ENCODE results near the gene WDR47. TPM values are rescaled to one million over a fixed set of nuclear protein-coding genes. Genes with fewer than 3 reads are reported as not detected.

Gene WDR47
- 10 to 100 TPM; 10.3 to 65.3 (median 48.6) TPM for total RNA-seq

GRCh38 chr1:109041621-109042468, at the start of gene WDR47:
Gene WDR47, minus strand, starts transcription at chr1:109042102. Its CDS starts 18,590 bp downstream, at chr1:109023512.
- in situ Hi-C loops (cut with MboI; ENCODE audit: low pct_unique_long_range_greater_than_20kb in 2 of 9, low sequenced_read_pairs in 9 of 9, unreplicated experiment in 9 of 9), result no loop called here
- peak; percentile 94 to 96 (median 96) for ATAC-seq (replicated peaks in 6 of 8)
- peak within 1 kb of the TSS; percentile 56 to 98 (median 90) for H3K4me3 ChIP-seq
- H3K27ac ChIP-seq, result peak within 1 kb of the TSS; percentile 65 to 70
- H3K4me1 ChIP-seq (replicated peaks in 1 of 2), result peaks cover 8 to 17% of the 10 kb centered on the region in 2 donors
- WGBS, 10 experiments, result 0 to 1% (median 0%) methylated on average over 1 to 30 of the region's 90 CpGs; no CpG with 5 or more reads in 4 of the 10 experiments

GRCh38 chr1:109091078-109091838, 49.4 kb upstream of the WDR47 start:
- Histone ChIP-seq H3K27ac (peak overlapping the region; percentile 93 to 96), H3K4me3 (peak overlapping the region; percentile 78 to 98 (median 89)), H3K4me1 (replicated peaks in 1 of 2) (peaks cover 19 to 20% of the 10 kb centered on the region in 2 donors)
- ATAC-seq (replicated peaks in 6 of 8), result peak; percentile 64 to 79 (median 70)
- 0 to 17% (median 6%) methylated on average over 1 to 13 of the region's 13 CpGs for WGBS, 10 experiments
- in situ Hi-C loops (cut with MboI; ENCODE audit: low pct_unique_long_range_greater_than_20kb in 2 of 9, low sequenced_read_pairs in 9 of 9, unreplicated experiment in 9 of 9), result no loop called here

- 0 to 73% (median 21%) methylated on average over 3 to 49 of the region's 67 CpGs; no CpG with 5 or more reads in 3 of the 10 experiments for WGBS, 10 experiments
- in situ Hi-C loops (cut with MboI; ENCODE audit: low pct_unique_long_range_greater_than_20kb in 2 of 9, low sequenced_read_pairs in 9 of 9, unreplicated experiment in 9 of 9), result no loop called here
- peak; percentile 84 to 94 (median 90) for ATAC-seq (replicated peaks in 6 of 8)
- H3K4me1 ChIP-seq (replicated peaks in 1 of 2), result peaks cover 19 to 20% of the 10 kb centered on the region in 2 donors
- H3K27ac ChIP-seq, result peak within 1 kb of the TSS; percentile 93 to 96
- peak within 1 kb of the TSS; percentile 78 to 98 (median 89) for H3K4me3 ChIP-seq
Measured at GRCh38 chr1:109090196-109091077, 48.5 kb upstream of the WDR47 start, which contains the start of gene TMEM167B. Gene TMEM167B, plus strand, starts transcription at chr1:109090764. Its CDS starts 109 bp downstream, at chr1:109090873.

- in situ Hi-C loops (cut with MboI; ENCODE audit: low pct_unique_long_range_greater_than_20kb in 2 of 9, low sequenced_read_pairs in 9 of 9, unreplicated experiment in 9 of 9), result no loop called here
- Histone ChIP-seq H3K27ac (peak overlapping the region; percentile 34 to 69), H3K4me3 (peak overlapping the region in 1 of 5 donors; percentile 82), H3K4me1 (replicated peaks in 1 of 2) (peaks cover 24 to 26% of the 10 kb centered on the region in 2 donors)
- ATAC-seq (replicated peaks in 6 of 8), result peak in 4 of 8 experiments; percentile 4 to 35 (median 25)
- WGBS, 10 experiments, result 13 to 88% (median 78%) methylated on average over 3 to 25 of the region's 31 CpGs; no CpG with 5 or more reads in 1 of the 10 experiments
Measured at GRCh38 chr1:109089242-109090015, 47.5 kb upstream of the WDR47 start.

GRCh38 chr1:109084563-109085517, 42.9 kb upstream of the WDR47 start:
- in situ Hi-C loops (cut with MboI; ENCODE audit: low pct_unique_long_range_greater_than_20kb in 2 of 9, low sequenced_read_pairs in 9 of 9, unreplicated experiment in 9 of 9), result no loop called here
- Histone ChIP-seq H3K4me1 (replicated peaks in 1 of 2) (peaks cover 24 to 33% of the 10 kb centered on the region in 2 donors), H3K27ac (peak overlapping the region; percentile 66 to 70), H3K4me3 (no peak overlapping the region)
- 63 to 87% (median 85%) methylated on average over 4 to 13 of the region's 13 CpGs; no CpG with 5 or more reads in 2 of the 10 experiments for WGBS, 10 experiments
- ATAC-seq (replicated peaks in 6 of 8), result peak in 5 of 8 experiments; percentile 72 to 82 (median 75)

- in situ Hi-C loops (cut with MboI; ENCODE audit: low pct_unique_long_range_greater_than_20kb in 2 of 9, low sequenced_read_pairs in 9 of 9, unreplicated experiment in 9 of 9), result no loop called here
- Histone ChIP-seq H3K4me1 (replicated peaks in 1 of 2) (peaks cover 23 to 25% of the 10 kb centered on the region in 2 donors), H3K4me3 (no peak overlapping the region), H3K27ac (peak overlapping the region; percentile 66 to 70)
- ATAC-seq (replicated peaks in 6 of 8), result peak in 5 of 8 experiments; percentile 77 to 86 (median 79)
- WGBS, 10 experiments, result 0 to 83% (median 17%) methylated on average over 1 of the region's 1 CpG; no CpG with 5 or more reads in 4 of the 10 experiments
Measured at GRCh38 chr1:109083923-109084322, 42.0 kb upstream of the WDR47 start.

GRCh38 chr1:109083501-109083900, 41.6 kb upstream of the WDR47 start:
- peak overlapping the region; percentile 65 to 81 for H3K27ac ChIP-seq
- WGBS, 10 experiments, result 6 to 85% (median 25%) methylated on average over 2 to 3 of the region's 3 CpGs; no CpG with 5 or more reads in 1 of the 10 experiments
- no peak overlapping the region for H3K4me3 ChIP-seq
- in situ Hi-C loops (cut with MboI; ENCODE audit: low pct_unique_long_range_greater_than_20kb in 2 of 9, low sequenced_read_pairs in 9 of 9, unreplicated experiment in 9 of 9), result no loop called here
- H3K4me1 ChIP-seq (replicated peaks in 1 of 2), result peaks cover 23 to 25% of the 10 kb centered on the region in 2 donors
- ATAC-seq (replicated peaks in 6 of 8), result peak in 5 of 8 experiments; percentile 30 to 45 (median 42)

- no peak overlapping the region for H3K27ac ChIP-seq
Measured at GRCh38 chr1:109080441-109081082, 38.7 kb upstream of the WDR47 start.

GRCh38 chr1:109079240-109079622, 37.3 kb upstream of the WDR47 start:
- Histone ChIP-seq H3K4me3 (no peak overlapping the region), H3K27ac (no peak overlapping the region), H3K4me1 (replicated peaks in 1 of 2) (peaks cover 27 to 29% of the 10 kb centered on the region in 2 donors)
- in situ Hi-C loops (cut with MboI; ENCODE audit: low pct_unique_long_range_greater_than_20kb in 2 of 9, low sequenced_read_pairs in 9 of 9, unreplicated experiment in 9 of 9), result no loop called here
- WGBS, 10 experiments, result 80 to 100% (median 99%) methylated on average over 2 of the region's 2 CpGs
- no peak for ATAC-seq (replicated peaks in 6 of 8)

More at GRCh38 chr1:109080441-109081082, 38.7 kb upstream of the WDR47 start:
- Histone ChIP-seq H3K4me3 (no peak overlapping the region), H3K4me1 (replicated peaks in 1 of 2) (peaks cover 27 to 30% of the 10 kb centered on the region in 2 donors)
- no peak for ATAC-seq (replicated peaks in 6 of 8)
- in situ Hi-C loops (cut with MboI; ENCODE audit: low pct_unique_long_range_greater_than_20kb in 2 of 9, low sequenced_read_pairs in 9 of 9, unreplicated experiment in 9 of 9), result no loop called here
- 53 to 97% (median 86%) methylated on average over 2 to 5 of the region's 5 CpGs for WGBS, 10 experiments

GRCh38 chr1:109078317-109078716, 36.4 kb upstream of the WDR47 start:
- Histone ChIP-seq H3K4me1 (replicated peaks in 1 of 2) (peaks cover 21 to 26% of the 10 kb centered on the region in 2 donors), H3K4me3 (no peak overlapping the region), H3K27ac (no peak overlapping the region)
- ATAC-seq (replicated peaks in 6 of 8), result no peak
- WGBS, 10 experiments, result 60 to 100% (median 100%) methylated on average over 1 of the region's 1 CpG; no CpG with 5 or more reads in 4 of the 10 experiments
- in situ Hi-C loops (cut with MboI; ENCODE audit: low pct_unique_long_range_greater_than_20kb in 2 of 9, low sequenced_read_pairs in 9 of 9, unreplicated experiment in 9 of 9), result no loop called here
